GM12873 (cell line): ENCODE measurements around the gene MUC4.

ENCODE experiments used
- CTCF ChIP-seq: IDR thresholded peaks from 2 replicates; pipeline ENCODE4 v1.5.1; 2012; ENCODE audit warnings: low read depth, mild to moderate bottlenecking, moderate library complexity, low read length, control low read depth; ENCODE audit not compliant: insufficient read depth; ENCODE audit errors: missing control alignments

Gene MUC4

GRCh38 chr3:195854628-195855294 lies 43.0 kb upstream of the MUC4 start:
- TF ChIP-seq CTCF: no peak

- TF ChIP-seq CTCF: no peak
Observed at GRCh38 chr3:195853996-195854395, 42.3 kb upstream of the MUC4 start.

- no peak for TF ChIP-seq CTCF
Observed at GRCh38 chr3:195853036-195853435, 41.3 kb upstream of the MUC4 start.

GRCh38 chr3:195850857-195851543 lies 39.3 kb upstream of the MUC4 start:
- peak; percentile 100 for TF ChIP-seq CTCF

GRCh38 chr3:195849322-195850074 lies 37.8 kb upstream of the MUC4 start:
- no peak for TF ChIP-seq CTCF

GRCh38 chr3:195847055-195847950 lies 35.6 kb upstream of the MUC4 start:
- TF ChIP-seq CTCF: no peak
